Activated CD8-positive, alpha-beta memory T cell treated with anti-CD3 and anti-CD28 coated beads, Interleukin-2, amount 10 ng/mL, durations not matched to agents 7 days and 5 days (primary cell): ENCODE data around the gene EFCAB6. TPM values are rescaled to one million over a fixed set of nuclear protein-coding genes. Genes with fewer than 3 reads are reported as not detected.

Experiments
- ATAC-seq: fragments of 150-1000 bp; cut with Tn5 transposase; one replicate; pipeline ENCODE4 v1.10.0; 2021; ENCODE audit warnings: moderate library complexity
- CTCF ChIA-PET: fragments of 350-600 bp; sonication (Branson Sonifier 250); formaldehyde crosslinking; loops from one replicate; lab custom pipeline; 2021; ENCODE audit warnings: antibody characterized with exemption; lab: Charles Lee
- DNase-seq: peaks from one replicate; pipeline ENCODE4 v3.0.0-alpha.2; 2020
- H3K27ac Mint-ChIP-seq: one replicate; pipeline ENCODE4 v1.8.0; 2021; ENCODE audit warnings: mild to moderate bottlenecking, mixed read lengths
- H3K27me3 Mint-ChIP-seq: one replicate; pipeline ENCODE4 v1.8.0; 2021; ENCODE audit warnings: mixed read lengths
- H3K36me3 Mint-ChIP-seq: one replicate; pipeline ENCODE4 v1.8.0; 2021; ENCODE audit warnings: mild to moderate bottlenecking, mixed read lengths
- H3K4me1 Mint-ChIP-seq: one replicate; pipeline ENCODE4 v1.8.0; 2021; ENCODE audit warnings: mixed read lengths
- H3K4me3 Mint-ChIP-seq: one replicate; pipeline ENCODE4 v1.8.0; 2021; ENCODE audit warnings: mild to moderate bottlenecking, moderate library complexity, mixed read lengths
- H3K9me3 Mint-ChIP-seq: one replicate; pipeline ENCODE4 v1.8.0; 2022; ENCODE audit warnings: low read depth, mixed read lengths
- total RNA-seq, 2 experiments: library from RNA; stranded (reverse); gene quantifications; one replicate each; pipeline ENCODE4 v1.2.3, GENCODE V29; 2021

The EFCAB6 gene
- total RNA-seq, 2 experiments from 2014 or later = 0.14 to 0.32 TPM

GRCh38 chr22:43515902-43516301 is 296.2 kb downstream of the EFCAB6 start:
- Mint-ChIP-seq H3K27ac (no peak overlapping the region), H3K4me1 (peaks cover 6% of the 10 kb centered on the region), H3K4me3 (no peak overlapping the region), H3K36me3 (no peaks in the 10 kb centered on the region), H3K9me3 (no peaks in the 10 kb centered on the region), H3K27me3 (peaks cover 7% of the 10 kb centered on the region)
- DNase-seq (no peak), ATAC-seq (no peak)
- CTCF ChIA-PET = no interaction called here

- DNase-seq (no peak), ATAC-seq (no peak)
- peaks cover 7% of the 10 kb centered on the region for H3K27me3 Mint-ChIP-seq
- H3K27ac Mint-ChIP-seq = no peak overlapping the region
- H3K4me3 Mint-ChIP-seq = no peak overlapping the region
- H3K4me1 Mint-ChIP-seq = peaks cover 2% of the 10 kb centered on the region
- CTCF ChIA-PET = no interaction called here
- H3K9me3 Mint-ChIP-seq = no peaks in the 10 kb centered on the region
- H3K36me3 Mint-ChIP-seq = no peaks in the 10 kb centered on the region
Measured at GRCh38 chr22:43515411-43515810, 296.7 kb downstream of the EFCAB6 start.

- no peak overlapping the region for H3K4me3 Mint-ChIP-seq
- no peak overlapping the region for H3K27ac Mint-ChIP-seq
- CTCF ChIA-PET = no interaction called here
- peaks cover 5% of the 10 kb centered on the region for H3K27me3 Mint-ChIP-seq
- no peaks in the 10 kb centered on the region for H3K9me3 Mint-ChIP-seq
- no peaks in the 10 kb centered on the region for H3K4me1 Mint-ChIP-seq
- ATAC-seq (no peak), DNase-seq (no peak)
- no peaks in the 10 kb centered on the region for H3K36me3 Mint-ChIP-seq
Measured at GRCh38 chr22:43514476-43515157, 297.5 kb downstream of the EFCAB6 start.

GRCh38 chr22:43512279-43512678 is 299.8 kb downstream of the EFCAB6 start:
- no peak overlapping the region for H3K4me3 Mint-ChIP-seq
- no peaks in the 10 kb centered on the region for H3K36me3 Mint-ChIP-seq
- no peak overlapping the region for H3K27ac Mint-ChIP-seq
- no peaks in the 10 kb centered on the region for H3K9me3 Mint-ChIP-seq
- CTCF ChIA-PET = no interaction called here
- no peaks in the 10 kb centered on the region for H3K4me1 Mint-ChIP-seq
- no peak for ATAC-seq
- peaks cover 2% of the 10 kb centered on the region for H3K27me3 Mint-ChIP-seq
- DNase-seq = no peak

GRCh38 chr22:43511276-43511910 is 300.7 kb downstream of the EFCAB6 start:
- DNase-seq (no peak), ATAC-seq (no peak)
- no peaks in the 10 kb centered on the region for H3K9me3 Mint-ChIP-seq
- no peaks in the 10 kb centered on the region for H3K4me1 Mint-ChIP-seq
- no peak overlapping the region for H3K4me3 Mint-ChIP-seq
- no peaks in the 10 kb centered on the region for H3K27me3 Mint-ChIP-seq
- CTCF ChIA-PET = no interaction called here
- no peaks in the 10 kb centered on the region for H3K36me3 Mint-ChIP-seq
- no peak overlapping the region for H3K27ac Mint-ChIP-seq

GRCh38 chr22:43510281-43511070 is 301.6 kb downstream of the EFCAB6 start:
- H3K27ac Mint-ChIP-seq = no peak overlapping the region
- H3K4me3 Mint-ChIP-seq = no peak overlapping the region
- no peaks in the 10 kb centered on the region for H3K36me3 Mint-ChIP-seq
- ATAC-seq = no peak
- H3K4me1 Mint-ChIP-seq = no peaks in the 10 kb centered on the region
- no peaks in the 10 kb centered on the region for H3K27me3 Mint-ChIP-seq
- CTCF ChIA-PET = no interaction called here
- no peak for DNase-seq
- H3K9me3 Mint-ChIP-seq = no peaks in the 10 kb centered on the region

- Mint-ChIP-seq H3K9me3 (no peaks in the 10 kb centered on the region), H3K36me3 (no peaks in the 10 kb centered on the region), H3K4me3 (no peak overlapping the region), H3K4me1 (no peaks in the 10 kb centered on the region), H3K27ac (no peak overlapping the region), H3K27me3 (no peaks in the 10 kb centered on the region)
- ATAC-seq (no peak), DNase-seq (no peak)
- CTCF ChIA-PET = no interaction called here
Measured at GRCh38 chr22:43509337-43509736, 302.8 kb downstream of the EFCAB6 start.

GRCh38 chr22:43508489-43508888 is 303.6 kb downstream of the EFCAB6 start:
- ATAC-seq = no peak
- no peak overlapping the region for H3K27ac Mint-ChIP-seq
- no peak for DNase-seq
- no peaks in the 10 kb centered on the region for H3K4me1 Mint-ChIP-seq
- no peaks in the 10 kb centered on the region for H3K27me3 Mint-ChIP-seq
- H3K4me3 Mint-ChIP-seq = no peak overlapping the region
- H3K9me3 Mint-ChIP-seq = no peaks in the 10 kb centered on the region
- CTCF ChIA-PET = no interaction called here
- H3K36me3 Mint-ChIP-seq = no peaks in the 10 kb centered on the region

- no peak overlapping the region for H3K27ac Mint-ChIP-seq
- no peaks in the 10 kb centered on the region for H3K36me3 Mint-ChIP-seq
- H3K27me3 Mint-ChIP-seq = no peaks in the 10 kb centered on the region
- no peak for DNase-seq
- no peak overlapping the region for H3K4me3 Mint-ChIP-seq
- no peaks in the 10 kb centered on the region for H3K9me3 Mint-ChIP-seq
- no peaks in the 10 kb centered on the region for H3K4me1 Mint-ChIP-seq
- CTCF ChIA-PET = interaction anchor here (0.7 to 1.0 kb wide), 2 partner anchors 219 to 405 kb away, joined by 4 read pairs; no protein-coding TSS in a partner anchor
- ATAC-seq = no peak
Measured at GRCh38 chr22:43507235-43507634, 304.9 kb downstream of the EFCAB6 start.

GRCh38 chr22:43506487-43506886 is 305.6 kb downstream of the EFCAB6 start:
- DNase-seq = no peak
- Mint-ChIP-seq H3K36me3 (no peaks in the 10 kb centered on the region), H3K27me3 (no peaks in the 10 kb centered on the region), H3K9me3 (no peaks in the 10 kb centered on the region), H3K4me3 (no peak overlapping the region), H3K27ac (no peak overlapping the region), H3K4me1 (no peaks in the 10 kb centered on the region)
- CTCF ChIA-PET = no interaction called here
- no peak for ATAC-seq

GRCh38 chr22:43505896-43506295 is 306.2 kb downstream of the EFCAB6 start:
- H3K27me3 Mint-ChIP-seq = no peaks in the 10 kb centered on the region
- ATAC-seq (no peak), DNase-seq (no peak)
- no peak overlapping the region for H3K4me3 Mint-ChIP-seq
- H3K27ac Mint-ChIP-seq = no peak overlapping the region
- H3K9me3 Mint-ChIP-seq = no peaks in the 10 kb centered on the region
- H3K4me1 Mint-ChIP-seq = no peaks in the 10 kb centered on the region
- CTCF ChIA-PET = no interaction called here
- H3K36me3 Mint-ChIP-seq = no peaks in the 10 kb centered on the region

- no peaks in the 10 kb centered on the region for H3K4me1 Mint-ChIP-seq
- no peak overlapping the region for H3K27ac Mint-ChIP-seq
- H3K27me3 Mint-ChIP-seq = no peaks in the 10 kb centered on the region
- H3K36me3 Mint-ChIP-seq = no peaks in the 10 kb centered on the region
- CTCF ChIA-PET = no interaction called here
- H3K4me3 Mint-ChIP-seq = no peak overlapping the region
- no peak for ATAC-seq
- DNase-seq = no peak
- no peaks in the 10 kb centered on the region for H3K9me3 Mint-ChIP-seq
Measured at GRCh38 chr22:43505423-43505822, 306.7 kb downstream of the EFCAB6 start.

- DNase-seq (no peak), ATAC-seq (no peak)
- Mint-ChIP-seq H3K27me3 (no peaks in the 10 kb centered on the region), H3K4me1 (no peaks in the 10 kb centered on the region), H3K9me3 (no peaks in the 10 kb centered on the region), H3K36me3 (no peaks in the 10 kb centered on the region), H3K4me3 (no peak overlapping the region), H3K27ac (no peak overlapping the region)
- CTCF ChIA-PET = no interaction called here
Measured at GRCh38 chr22:43504666-43505261, 307.3 kb downstream of the EFCAB6 start.
